Activated naive CD8-positive, alpha-beta T cell (primary cell): ENCODE measurements around the gene OR52B2.

Source experiments
- H3K27ac Mint-ChIP-seq: one replicate; pipeline ENCODE4 v1.8.0; 2021; ENCODE audit warnings: mixed read lengths
- H3K27me3 Mint-ChIP-seq: one replicate; pipeline ENCODE4 v1.8.0; 2021; ENCODE audit warnings: mixed read lengths
- H3K36me3 Mint-ChIP-seq: one replicate; pipeline ENCODE4 v1.8.0; 2021; ENCODE audit warnings: mixed read lengths
- H3K4me1 Mint-ChIP-seq: one replicate; pipeline ENCODE4 v1.8.0; 2021; ENCODE audit warnings: low read depth, mixed read lengths
- H3K4me3 Mint-ChIP-seq: one replicate; pipeline ENCODE4 v1.8.0; 2021; ENCODE audit warnings: mild to moderate bottlenecking, mixed read lengths
- H3K9me3 Mint-ChIP-seq: one replicate; pipeline ENCODE4 v1.8.0; 2021; ENCODE audit warnings: low read depth, mixed read lengths

Gene OR52B2

GRCh38 chr11:6170226-6170625 lies at the start of gene OR52B2:
TSS of gene OR52B2 (minus strand) at chr11:6170326. CDS start at chr11:6170326, 0 bp downstream.
- H3K4me3 Mint-ChIP-seq: no peak within 1 kb of the TSS
- H3K9me3 Mint-ChIP-seq: peaks cover 4% of the 10 kb centered on the region
- H3K36me3 Mint-ChIP-seq: no peaks in the 10 kb centered on the region
- no peaks in the 10 kb centered on the region for H3K4me1 Mint-ChIP-seq
- H3K27ac Mint-ChIP-seq: no peak within 1 kb of the TSS
- peaks cover 15% of the 10 kb centered on the region for H3K27me3 Mint-ChIP-seq

GRCh38 chr11:6219359-6219758 lies 49.2 kb upstream of the OR52B2 start:
- H3K27me3 Mint-ChIP-seq: no peaks in the 10 kb centered on the region
- no peaks in the 10 kb centered on the region for H3K9me3 Mint-ChIP-seq
- H3K4me1 Mint-ChIP-seq: peaks cover 14% of the 10 kb centered on the region
- H3K4me3 Mint-ChIP-seq: no peak overlapping the region
- H3K36me3 Mint-ChIP-seq: peaks cover 23% of the 10 kb centered on the region
- no peak overlapping the region for H3K27ac Mint-ChIP-seq

- H3K36me3 Mint-ChIP-seq: peaks cover 23% of the 10 kb centered on the region
Observed at GRCh38 chr11:6217722-6218121, 47.6 kb upstream of the OR52B2 start.

GRCh38 chr11:6216501-6216900 lies 46.4 kb upstream of the OR52B2 start:
- Mint-ChIP-seq H3K4me3 (no peak overlapping the region), H3K27me3 (no peaks in the 10 kb centered on the region), H3K27ac (no peak overlapping the region), H3K4me1 (peaks cover 14% of the 10 kb centered on the region), H3K9me3 (no peaks in the 10 kb centered on the region), H3K36me3 (peaks cover 17% of the 10 kb centered on the region)

More at GRCh38 chr11:6217722-6218121, 47.6 kb upstream of the OR52B2 start:
- Mint-ChIP-seq H3K4me1 (peaks cover 14% of the 10 kb centered on the region), H3K9me3 (no peaks in the 10 kb centered on the region), H3K4me3 (no peak overlapping the region), H3K27me3 (no peaks in the 10 kb centered on the region), H3K27ac (no peak overlapping the region)

DNA sequence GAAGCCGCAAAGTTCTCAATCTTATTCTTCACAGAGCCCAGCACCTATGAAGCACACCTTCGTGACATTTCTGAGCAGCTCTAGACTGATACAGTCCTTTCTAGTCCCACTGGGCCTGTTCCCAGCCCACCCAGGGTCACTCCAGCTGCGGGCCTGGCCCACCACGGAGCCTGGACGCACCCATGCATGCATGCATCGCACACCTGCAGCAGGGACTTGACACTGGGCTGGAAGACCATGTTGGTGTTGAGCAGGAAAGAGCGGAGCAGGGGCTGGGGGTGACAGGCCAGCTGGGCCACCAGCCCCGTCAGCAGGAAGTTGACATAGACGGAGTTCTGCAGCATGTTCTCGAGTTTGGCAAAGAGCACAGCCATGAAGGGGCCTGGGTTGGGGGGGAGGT lies 44.4 kb upstream of the OR52B2 start:
- no peak overlapping the region for H3K27ac Mint-ChIP-seq
- peaks cover 7% of the 10 kb centered on the region for H3K4me1 Mint-ChIP-seq
- no peaks in the 10 kb centered on the region for H3K27me3 Mint-ChIP-seq
- H3K36me3 Mint-ChIP-seq: peaks cover 14% of the 10 kb centered on the region
- H3K9me3 Mint-ChIP-seq: no peaks in the 10 kb centered on the region
- H3K4me3 Mint-ChIP-seq: no peak overlapping the region

DNA sequence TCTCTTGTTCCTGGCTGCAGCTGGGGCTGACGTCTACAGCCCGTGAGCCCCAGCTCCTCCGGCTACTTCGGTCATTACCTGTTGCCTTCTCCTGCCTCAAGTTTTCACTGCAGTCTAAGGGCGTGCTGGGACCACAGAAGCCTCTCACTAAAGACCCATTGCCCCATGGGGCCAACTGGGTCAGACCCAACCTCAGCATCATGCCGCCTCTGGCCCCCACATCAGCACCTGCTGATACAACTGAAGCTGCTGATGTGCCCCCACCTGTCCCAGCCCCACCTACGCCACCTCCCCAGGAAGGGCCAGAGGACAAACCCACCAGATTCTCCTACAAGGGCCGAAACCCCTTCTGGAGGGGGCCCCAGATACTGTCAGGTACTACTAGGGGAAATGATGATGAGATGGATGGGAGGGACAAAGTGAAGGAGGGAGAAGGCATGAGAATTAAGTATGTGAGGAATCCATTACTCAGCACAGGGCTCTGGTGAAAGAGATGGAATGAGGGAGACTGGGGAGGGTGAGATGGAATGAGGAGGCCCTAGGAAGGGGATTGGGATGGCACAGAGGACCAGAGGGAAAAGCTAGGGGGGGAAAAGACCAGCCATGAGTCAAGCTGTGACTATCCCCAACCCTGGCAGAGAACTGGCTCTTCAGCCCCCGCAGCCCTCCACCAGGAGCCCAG lies 40.3 kb upstream of the OR52B2 start:
- Mint-ChIP-seq H3K4me3 (no peak overlapping the region), H3K4me1 (no peaks in the 10 kb centered on the region), H3K9me3 (no peaks in the 10 kb centered on the region), H3K27me3 (no peaks in the 10 kb centered on the region), H3K27ac (no peak overlapping the region), H3K36me3 (peaks cover 8% of the 10 kb centered on the region)

GRCh38 chr11:6209801-6210200 lies 39.7 kb upstream of the OR52B2 start:
- H3K36me3 Mint-ChIP-seq: peaks cover 8% of the 10 kb centered on the region
- no peak overlapping the region for H3K27ac Mint-ChIP-seq
- peaks cover 4% of the 10 kb centered on the region for H3K4me1 Mint-ChIP-seq
- no peak overlapping the region for H3K4me3 Mint-ChIP-seq
- H3K27me3 Mint-ChIP-seq: no peaks in the 10 kb centered on the region
- H3K9me3 Mint-ChIP-seq: no peaks in the 10 kb centered on the region

DNA sequence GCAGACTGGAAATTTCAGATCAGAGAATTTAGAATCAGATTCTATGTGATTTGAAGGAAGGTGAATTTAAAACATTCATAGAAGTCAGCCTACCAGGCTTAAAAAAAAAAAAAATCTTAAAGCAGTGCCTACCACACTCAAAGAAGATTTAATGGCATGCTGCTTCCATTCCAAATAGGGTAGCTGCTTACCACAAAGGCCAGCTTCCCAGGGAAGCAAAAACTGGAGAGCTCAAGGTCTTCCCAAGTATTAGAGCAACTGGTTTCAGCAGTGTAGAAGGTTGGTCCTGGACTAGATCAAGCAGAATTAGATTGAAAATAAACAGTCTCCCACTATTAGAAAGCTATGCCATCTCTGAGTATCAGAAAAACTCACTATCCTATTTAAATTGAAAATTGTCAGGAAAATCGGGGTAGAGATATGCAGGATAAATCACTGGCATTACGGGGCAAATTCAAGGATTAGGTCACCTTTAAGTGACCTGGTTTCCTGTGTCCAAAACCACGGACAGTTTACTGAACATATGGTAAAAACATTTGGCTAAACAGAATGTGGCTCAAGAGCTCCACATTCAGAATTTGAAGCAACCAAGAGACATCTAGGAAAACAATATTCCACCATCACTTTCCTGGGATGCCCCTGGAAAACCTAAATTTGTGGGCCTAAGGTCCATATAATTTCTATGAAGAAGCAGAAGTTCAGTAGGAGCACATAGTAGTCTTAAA lies 36.5 kb upstream of the OR52B2 start:
- Mint-ChIP-seq H3K9me3 (no peaks in the 10 kb centered on the region), H3K36me3 (peaks cover 8% of the 10 kb centered on the region), H3K4me1 (peaks cover 22% of the 10 kb centered on the region)

DNA sequence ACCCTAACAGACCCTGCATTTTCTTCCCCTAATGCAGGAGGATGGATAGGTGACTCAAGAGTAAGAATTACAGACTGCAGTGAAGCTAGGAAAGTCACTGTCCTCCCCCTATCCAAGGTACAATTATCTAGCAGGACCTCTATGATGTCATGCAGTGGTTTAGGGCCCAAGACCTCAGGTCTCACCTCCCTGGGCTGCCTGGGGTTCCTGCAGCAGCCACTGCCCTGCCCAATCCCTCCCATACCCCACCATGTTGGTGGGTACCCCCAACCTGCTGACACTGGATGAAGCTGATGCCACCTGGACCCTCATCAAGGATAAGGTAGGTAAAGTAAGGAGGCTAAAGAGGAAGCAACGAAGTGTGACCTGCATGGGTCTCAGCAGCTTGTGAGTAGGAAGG lies 35.2 kb upstream of the OR52B2 start, which contains the start of gene C11orf42:
TSS of gene C11orf42 (plus strand) at position 192 of the 400 bp plus-strand sequence. CDS start at position 251, 59 bp downstream.
- Mint-ChIP-seq H3K36me3 (peaks cover 8% of the 10 kb centered on the region), H3K27me3 (no peaks in the 10 kb centered on the region), H3K4me3 (no peak within 1 kb of the TSS), H3K27ac (no peak within 1 kb of the TSS), H3K4me1 (peaks cover 22% of the 10 kb centered on the region), H3K9me3 (no peaks in the 10 kb centered on the region)

More for the DNA sequence above, 36.5 kb upstream of the OR52B2 start:
- Mint-ChIP-seq H3K27me3 (no peaks in the 10 kb centered on the region), H3K4me3 (no peak overlapping the region), H3K27ac (no peak overlapping the region)

DNA sequence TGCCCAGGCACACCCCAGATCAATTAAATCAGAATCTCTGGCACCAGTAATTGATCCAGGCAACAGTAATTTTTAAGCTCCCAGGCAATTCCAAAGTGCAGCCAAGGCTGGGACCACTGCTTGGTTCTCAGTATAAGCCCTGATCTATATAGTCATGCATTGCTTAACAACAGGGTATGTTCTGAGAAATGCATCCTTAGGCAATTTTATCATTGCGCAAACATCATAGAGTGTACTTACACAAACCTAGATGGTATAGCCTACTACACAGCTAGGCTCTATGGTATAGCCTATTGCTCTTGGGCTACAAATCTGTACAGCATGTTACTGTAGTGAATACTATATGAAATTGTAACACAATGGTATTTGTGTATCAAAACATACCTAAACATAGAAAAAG lies 34.6 kb upstream of the OR52B2 start:
- Mint-ChIP-seq H3K36me3 (peaks cover 8% of the 10 kb centered on the region), H3K4me3 (no peak overlapping the region), H3K9me3 (no peaks in the 10 kb centered on the region), H3K4me1 (peaks cover 22% of the 10 kb centered on the region), H3K27me3 (no peaks in the 10 kb centered on the region), H3K27ac (no peak overlapping the region)

GRCh38 chr11:6203327-6203726 lies 33.2 kb upstream of the OR52B2 start:
- Mint-ChIP-seq H3K4me1 (peaks cover 22% of the 10 kb centered on the region), H3K9me3 (no peaks in the 10 kb centered on the region), H3K27me3 (no peaks in the 10 kb centered on the region), H3K36me3 (peaks cover 5% of the 10 kb centered on the region), H3K27ac (no peak overlapping the region), H3K4me3 (no peak overlapping the region)

- H3K27ac Mint-ChIP-seq: no peak overlapping the region
- H3K9me3 Mint-ChIP-seq: no peaks in the 10 kb centered on the region
- no peaks in the 10 kb centered on the region for H3K27me3 Mint-ChIP-seq
- H3K4me1 Mint-ChIP-seq: peaks cover 22% of the 10 kb centered on the region
- no peak overlapping the region for H3K4me3 Mint-ChIP-seq
- peaks cover 5% of the 10 kb centered on the region for H3K36me3 Mint-ChIP-seq
Observed at GRCh38 chr11:6202041-6202440, 31.9 kb upstream of the OR52B2 start.

GRCh38 chr11:6201481-6201880 lies 31.4 kb upstream of the OR52B2 start:
- Mint-ChIP-seq H3K27me3 (no peaks in the 10 kb centered on the region), H3K4me3 (no peak overlapping the region), H3K4me1 (peaks cover 24% of the 10 kb centered on the region), H3K36me3 (peaks cover 3% of the 10 kb centered on the region), H3K9me3 (no peaks in the 10 kb centered on the region), H3K27ac (no peak overlapping the region)

GRCh38 chr11:6200975-6201374 lies 30.8 kb upstream of the OR52B2 start:
- Mint-ChIP-seq H3K27ac (no peak overlapping the region), H3K4me3 (no peak overlapping the region), H3K9me3 (no peaks in the 10 kb centered on the region), H3K27me3 (no peaks in the 10 kb centered on the region), H3K36me3 (peaks cover 3% of the 10 kb centered on the region), H3K4me1 (peaks cover 29% of the 10 kb centered on the region)

GRCh38 chr11:6199174-6199810 lies 29.2 kb upstream of the OR52B2 start, which contains the start of gene OR52W1:
TSS of gene OR52W1 (plus strand) at chr11:6199224. CDS start at chr11:6199224, 0 bp downstream.
- H3K9me3 Mint-ChIP-seq: no peaks in the 10 kb centered on the region
- H3K4me3 Mint-ChIP-seq: no peak within 1 kb of the TSS
- no peaks in the 10 kb centered on the region for H3K27me3 Mint-ChIP-seq
- peaks cover 21% of the 10 kb centered on the region for H3K4me1 Mint-ChIP-seq
- H3K27ac Mint-ChIP-seq: no peak within 1 kb of the TSS
- no peaks in the 10 kb centered on the region for H3K36me3 Mint-ChIP-seq
